H1 (cell line): ENCODE data around the gene FAM83C. TPM values are rescaled to one million over a fixed set of nuclear protein-coding genes. Genes with fewer than 3 reads are reported as not detected.

Experiments used
- CEBPB ChIP-seq: IDR thresholded peaks from 2 replicates; pipeline ENCODE4 v1.6.1; 2012; ENCODE audit warnings: low read depth, low read length
- ZNF274 ChIP-seq: IDR thresholded peaks from 2 replicates; pipeline ENCODE4 v1.7.0; 2012; ENCODE audit warnings: low read length, borderline replicate concordance; ENCODE audit errors: extremely low read depth
- polyA plus RNA-seq, 7 experiments: library from polyadenylated mRNA; depleted of rRNA in 3 of 7; stranded (reverse) in 5 of 7; unstranded in 2 of 7; fragments of >200 nt in 5 of 7; fragments of 200-250 nt in 2 of 7; gene quantifications; 1 replicate in 5 of 7; 2 replicates in 1 of 7; 4 replicates in 1 of 7; pipeline versions ENCODE4 v1.2.1 to v1.2.3, GENCODE V29; 2011 to 2013; ENCODE audit warnings: missing spikeins in 2 of 7, mixed read lengths in 2 of 7
- total RNA-seq: library from RNA; stranded (reverse); fragmentation: NEBNext Ultra II Directional; extraction: Animal tissue kit (Norgen Biotek cat#: 25700); gene quantifications from 2 replicates; pipeline ENCODE4 v1.2.1, GENCODE V29; 2021
- TF ChIP-seq, protein P1 (sequence below): IDR thresholded peaks from 2 replicates; pipeline ENCODE4 v1.6.1; 2011; ENCODE audit warnings: low read length, improper control_type of control experiment

FAM83C gene
- total and polyA plus RNA-seq, 2 of the 8 experiments (the other 6 are each of a cell fraction or from before 2014, with no cell fraction given), result not detected

- TF ChIP-seq, protein P1, sequence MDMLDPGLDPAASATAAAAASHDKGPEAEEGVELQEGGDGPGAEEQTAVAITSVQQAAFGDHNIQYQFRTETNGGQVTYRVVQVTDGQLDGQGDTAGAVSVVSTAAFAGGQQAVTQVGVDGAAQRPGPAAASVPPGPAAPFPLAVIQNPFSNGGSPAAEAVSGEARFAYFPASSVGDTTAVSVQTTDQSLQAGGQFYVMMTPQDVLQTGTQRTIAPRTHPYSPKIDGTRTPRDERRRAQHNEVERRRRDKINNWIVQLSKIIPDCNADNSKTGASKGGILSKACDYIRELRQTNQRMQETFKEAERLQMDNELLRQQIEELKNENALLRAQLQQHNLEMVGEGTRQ, result no peak
- TF ChIP-seq ZNF274, result no peak
- no peak for TF ChIP-seq CEBPB
Observed at GRCh38 chr20:35326021-35326739, 34.0 kb upstream of the FAM83C start (continued).
